Brain pericyte (primary cell): ENCODE results near the gene PRKCQ.
A peak's percentile ranks its signal among the peaks of the same experiment; 100 is the strongest.
"Not testable (repeated sequence)": the region's sequence is repeated elsewhere in the genome, so short reads cannot be mapped to it uniquely, and the experiment has no call there.

Experiments
- DNase-seq: peaks from one replicate; pipeline ENCODE4 v3.0.0-alpha.2; 2012; ENCODE audit warnings: low read depth, low spot score

The PRKCQ gene

GRCh38 chr10:6456067-6456466, 124.0 kb downstream of the PRKCQ start:
- DNase-seq, result no peak

DNA sequence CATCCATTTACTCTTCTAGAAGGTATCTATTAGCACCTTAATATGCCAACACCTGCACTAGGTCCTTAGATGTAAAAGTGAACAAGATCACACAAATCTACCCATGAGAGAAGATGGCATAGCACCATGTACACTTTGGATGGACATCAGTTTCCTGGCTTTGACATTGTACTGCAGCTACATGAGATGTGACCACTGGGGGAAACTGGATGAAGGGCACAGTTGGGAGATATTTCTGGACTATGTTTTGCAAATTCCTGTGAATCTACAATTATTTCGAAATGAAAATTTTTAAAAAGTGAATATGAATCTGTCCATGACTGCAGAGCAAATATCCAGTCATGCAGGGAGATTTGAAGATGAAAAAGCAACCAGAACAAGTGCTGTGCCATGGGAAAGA, 124.5 kb downstream of the PRKCQ start:
- no peak for DNase-seq

- DNase-seq, result no peak
These were observed 133.4 kb downstream of the PRKCQ start for GRCh38 chr10:6446711-6447110.

DNA sequence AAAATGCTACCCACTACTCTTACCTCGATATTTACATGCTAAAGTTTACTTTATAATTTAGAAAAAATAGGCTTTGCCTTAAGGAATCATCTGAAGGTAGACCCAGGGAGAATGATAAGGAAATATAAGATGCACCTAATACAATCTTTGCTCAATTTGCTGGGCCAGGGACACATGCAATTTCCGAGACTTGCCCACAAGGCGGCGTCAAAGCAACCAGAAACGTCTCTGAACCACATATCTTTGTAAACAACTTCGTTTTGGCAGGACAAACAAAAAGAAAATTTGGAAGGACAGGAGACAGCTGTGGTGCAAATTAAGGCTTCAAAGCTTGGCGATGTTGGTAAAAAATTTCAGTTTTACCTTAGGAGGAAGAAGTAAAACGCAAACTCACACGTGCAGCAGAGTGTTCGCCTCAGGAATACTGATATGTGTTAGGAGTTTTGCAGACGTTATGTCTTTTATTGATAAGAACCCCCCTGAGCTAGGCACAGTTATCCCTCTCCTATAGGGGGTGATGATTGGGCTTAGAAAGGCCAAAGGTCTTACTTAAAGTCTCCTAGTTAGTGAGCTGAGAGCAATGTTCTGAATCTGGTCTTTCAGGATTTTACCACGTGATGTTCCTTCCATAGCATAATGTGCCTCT, 134.3 kb downstream of the PRKCQ start:
- no peak for DNase-seq

GRCh38 chr10:6439875-6440274, 140.2 kb downstream of the PRKCQ start:
- DNase-seq, result not testable (repeated sequence)

DNA sequence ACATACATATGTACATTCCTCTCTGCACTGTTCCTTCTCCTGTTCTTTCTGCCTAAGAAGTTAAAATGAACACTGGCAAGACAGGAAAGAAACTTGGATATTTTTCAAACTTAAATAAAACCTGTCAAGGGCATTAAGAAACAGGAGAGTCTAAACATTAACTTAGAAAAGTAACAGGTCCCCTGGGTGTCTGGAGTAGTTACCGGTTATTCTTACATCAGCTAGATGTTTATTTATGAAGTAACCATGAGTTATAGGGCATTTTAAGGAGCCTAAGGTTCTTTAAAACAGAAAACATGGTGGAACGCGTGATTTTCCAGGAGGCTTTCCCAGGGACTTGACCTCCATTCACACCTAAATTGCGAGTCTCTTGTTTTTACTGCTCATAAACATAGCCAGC, 148.2 kb downstream of the PRKCQ start:
- DNase-seq, result no peak

DNA sequence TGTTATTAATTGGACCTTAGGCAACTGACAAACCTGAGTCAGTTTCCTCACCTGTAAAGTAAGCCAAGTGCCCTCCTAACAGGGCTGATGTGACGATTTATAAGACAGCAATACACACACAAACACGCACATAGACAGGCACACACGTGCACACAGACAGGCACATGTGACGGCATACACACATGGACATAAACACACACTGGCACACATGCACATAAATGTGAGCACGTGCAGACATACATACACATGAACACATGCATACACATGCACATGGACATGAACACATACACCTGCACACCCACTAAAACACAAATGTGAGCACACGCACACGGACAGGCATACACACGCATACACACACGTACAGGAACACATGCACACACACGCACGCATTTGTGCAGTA, 148.9 kb downstream of the PRKCQ start:
- DNase-seq, result no peak

GRCh38 chr10:6430423-6430980, 149.6 kb downstream of the PRKCQ start:
- no peak for DNase-seq

DNA sequence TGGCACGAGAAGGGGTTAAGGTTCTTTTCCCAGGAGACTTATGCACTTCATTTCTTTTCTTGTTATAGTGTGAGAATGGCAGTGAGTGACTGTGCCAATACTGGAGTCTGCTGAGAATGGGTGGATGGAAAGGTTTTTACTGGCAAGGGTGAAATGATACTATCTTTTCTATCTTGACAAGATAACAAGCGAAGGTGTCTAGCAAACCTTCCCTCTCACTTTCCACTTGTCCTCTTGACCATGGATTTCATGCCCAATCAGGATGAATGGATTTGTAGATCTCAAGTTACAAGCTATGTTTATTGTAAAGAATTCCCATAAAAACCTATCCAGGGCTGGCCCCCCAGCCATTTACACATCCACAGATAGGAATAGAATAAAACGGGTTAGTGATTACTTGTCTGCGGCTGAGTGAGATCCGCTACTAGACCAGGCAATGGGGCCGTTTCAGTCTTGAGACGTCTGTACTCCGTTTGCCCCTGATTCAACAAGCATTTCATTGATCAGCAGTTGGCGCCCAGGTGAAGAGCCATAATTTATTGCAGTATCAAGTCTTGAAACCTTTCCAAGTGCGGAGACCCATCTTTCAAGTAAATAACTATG, 152.6 kb downstream of the PRKCQ start:
- no peak for DNase-seq

GRCh38 chr10:6426317-6426716, 153.8 kb downstream of the PRKCQ start:
- DNase-seq, result no peak

- no peak for DNase-seq
These were observed 156.5 kb downstream of the PRKCQ start for GRCh38 chr10:6423413-6424170.

GRCh38 chr10:6423004-6423403, 157.1 kb downstream of the PRKCQ start:
- no peak for DNase-seq

DNA sequence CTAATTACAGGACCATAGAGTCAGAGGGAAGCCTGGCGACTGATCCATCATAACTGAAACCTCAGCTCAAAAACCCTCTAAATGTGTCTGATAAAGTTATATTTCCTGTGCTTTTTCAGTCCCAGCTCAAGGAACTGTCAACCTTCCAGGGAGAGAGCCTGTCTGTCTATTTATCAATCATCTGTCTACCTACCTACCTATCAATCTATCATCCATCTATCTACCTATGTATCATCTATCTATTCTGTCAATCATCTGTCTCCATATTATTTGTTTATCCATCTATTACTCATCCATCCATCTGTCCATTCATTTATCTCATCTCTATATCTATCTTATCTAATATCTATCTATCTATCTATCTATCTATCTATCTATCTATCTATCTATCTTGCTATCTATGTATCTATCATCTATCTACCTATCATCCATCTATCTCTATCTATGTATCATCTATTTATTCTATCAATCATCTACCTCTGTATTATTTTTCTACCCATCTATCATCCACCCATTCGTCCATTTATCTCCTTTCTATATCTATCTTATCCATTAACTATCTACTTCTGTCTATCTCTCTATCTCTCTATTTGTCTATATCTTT, 161.4 kb downstream of the PRKCQ start:
- DNase-seq, result no peak

- no peak for DNase-seq
These were observed 161.9 kb downstream of the PRKCQ start for GRCh38 chr10:6418167-6418566.

DNA sequence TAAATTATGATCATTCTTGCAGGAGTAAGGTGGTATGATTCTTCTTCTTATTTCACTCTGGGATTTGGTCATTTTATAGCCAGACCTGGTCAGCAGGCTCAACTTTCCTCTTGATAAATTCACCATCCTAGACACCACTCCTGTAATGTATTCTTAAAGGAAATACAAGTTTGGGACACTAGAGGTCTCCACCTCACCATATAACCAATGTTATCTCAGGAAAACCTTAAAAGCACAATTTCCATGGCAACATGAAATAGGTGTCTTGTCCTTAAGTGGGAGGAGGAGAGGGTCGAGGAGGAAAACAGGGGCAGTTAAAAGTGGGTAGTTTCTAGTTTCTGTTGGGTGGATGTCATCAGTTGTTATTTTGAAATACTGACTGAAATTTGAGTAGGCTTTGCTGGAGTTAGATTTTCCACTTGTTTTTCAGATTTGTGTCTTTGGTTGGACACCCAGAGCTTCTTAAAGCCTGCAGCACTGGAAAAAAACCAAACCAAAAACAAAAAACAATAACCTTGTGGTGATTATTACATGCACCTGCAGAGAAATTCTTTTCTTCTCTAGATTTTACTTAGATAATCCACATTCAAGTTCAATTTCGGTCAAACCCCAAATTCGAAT, 163.1 kb downstream of the PRKCQ start:
- DNase-seq, result peak; percentile 7

- no peak for DNase-seq
These were observed 168.6 kb downstream of the PRKCQ start for GRCh38 chr10:6411436-6411835.

- no peak for DNase-seq
These were observed 169.2 kb downstream of the PRKCQ start for GRCh38 chr10:6410830-6411229.

GRCh38 chr10:6409971-6410643, 170.0 kb downstream of the PRKCQ start:
- DNase-seq, result no peak

DNA sequence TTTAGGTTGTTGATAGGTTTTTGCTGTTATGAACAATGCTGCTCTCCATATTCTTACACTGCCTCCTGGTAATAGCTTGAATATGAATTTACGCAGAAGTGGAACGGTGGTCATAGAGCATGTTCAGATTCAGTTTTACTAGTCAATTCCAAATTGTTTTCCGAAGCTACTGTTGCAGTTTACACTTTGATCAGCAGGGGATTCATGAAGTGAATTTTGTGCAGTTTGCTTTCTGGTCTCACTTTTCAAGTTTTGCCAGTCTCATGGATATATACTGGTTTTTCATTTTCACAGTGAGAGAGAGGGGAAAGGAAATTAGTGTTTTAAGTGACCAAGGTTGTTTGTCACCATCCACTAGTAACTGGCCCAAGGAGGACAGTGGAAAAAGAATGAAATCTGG, 171.3 kb downstream of the PRKCQ start:
- DNase-seq, result no peak

DNA sequence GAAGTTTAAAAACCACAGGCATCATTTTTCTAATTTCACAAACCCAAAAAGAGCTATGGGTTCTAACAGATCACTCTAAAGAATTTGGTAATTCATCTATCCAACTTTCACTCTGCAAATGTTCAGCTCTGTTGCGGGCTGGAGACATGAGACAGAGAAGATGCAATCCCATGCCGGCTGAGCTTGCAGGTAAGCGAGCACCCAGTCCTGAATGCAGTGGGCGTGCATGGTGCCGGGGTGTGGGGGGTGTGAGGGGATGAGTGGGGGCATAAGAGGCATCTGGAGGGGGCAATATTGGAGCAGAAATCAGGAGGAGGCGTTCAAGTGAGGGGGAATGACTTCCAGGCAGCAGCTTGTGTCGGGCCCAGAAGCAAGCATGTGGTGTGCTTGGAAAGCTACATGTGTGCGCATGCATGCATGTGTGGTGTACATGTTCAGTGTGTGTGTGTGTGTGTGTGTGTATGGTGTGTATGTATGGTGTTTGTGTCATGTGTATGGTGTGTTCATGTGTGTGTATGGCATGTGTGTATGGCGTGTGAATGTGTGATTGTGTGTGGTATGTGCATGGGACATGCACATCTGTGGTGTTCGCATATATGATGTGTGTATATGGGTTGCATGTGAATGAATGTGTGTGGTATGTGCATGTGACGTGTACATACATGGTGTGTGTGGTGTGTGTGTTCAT, 172.9 kb downstream of the PRKCQ start:
- no peak for DNase-seq
